Caco-2 (cell line): ENCODE data around the gene ZMYM3. TPM values are rescaled to one million over a fixed set of nuclear protein-coding genes. Genes with fewer than 3 reads are reported as not detected.
A peak's percentile ranks its signal among the peaks of the same experiment; 100 is the strongest.

Experiments
- BruUV-seq: library from RNA; stranded (reverse); fragments of 400-500 nt; replicated peaks from 2 replicates; lab custom pipeline; 2021; lab: Mats Ljungman, UMichigan
- CTCF ChIA-PET: fragments of 300-600 bp; sonication (Branson Sonifier 250); formaldehyde crosslinking; loops from one replicate; lab custom pipeline; 2022; ENCODE audit warnings: antibody characterized with exemption; lab: Charles Lee
- POLR2A ChIA-PET: fragments of 300-600 bp; sonication (Branson Sonifier 250); formaldehyde crosslinking; loops from one replicate; lab custom pipeline; 2022; ENCODE audit warnings: antibody characterized with exemption; lab: Charles Lee
- DNase-seq, 2 experiments: peaks; one replicate each; pipeline versions ENCODE4 v3.0.0 to v3.0.0-alpha.2; 2020 to 2022
- H3K27me3 ChIP-seq: replicated peaks from 2 replicates; pipeline ENCODE4 v1.6.0; 2011; ENCODE audit warnings: low read length; ENCODE audit not compliant: control insufficient read depth, insufficient read depth
- H3K36me3 ChIP-seq: 2 replicates; pipeline ENCODE4 v1.5.1; 2011; ENCODE audit warnings: low read length; ENCODE audit not compliant: control insufficient read depth, insufficient read depth
- H3K4me1 ChIP-seq: fragments of 250-450 bp; sonication (Bioruptor Pico); 2 replicates; pipeline ENCODE4 v1.5.1; 2020; ENCODE audit warnings: mild to moderate bottlenecking
- H3K4me3 ChIP-seq: 2 replicates; pipeline ENCODE4 v1.5.1; 2011; ENCODE audit warnings: low read depth, mild to moderate bottlenecking, control low read depth, low read length
- H3K9me3 ChIP-seq: fragments of 250-450 bp; sonication (Bioruptor Pico); 2 replicates; pipeline ENCODE4 v1.5.1; 2020; ENCODE audit warnings: mild to moderate bottlenecking, moderate library complexity
- H3K27ac Mint-ChIP-seq: one replicate; pipeline ENCODE4 v1.8.0; 2022; ENCODE audit warnings: mixed read lengths; ENCODE audit not compliant: unreplicated experiment
- H3K27me3 Mint-ChIP-seq: one replicate; pipeline ENCODE4 v1.8.0; 2022; ENCODE audit warnings: mixed read lengths; ENCODE audit not compliant: insufficient read depth, unreplicated experiment
- H3K36me3 Mint-ChIP-seq: one replicate; pipeline ENCODE4 v1.8.0; 2022; ENCODE audit warnings: mild to moderate bottlenecking, mixed read lengths; ENCODE audit not compliant: insufficient read depth, unreplicated experiment
- H3K4me1 Mint-ChIP-seq: one replicate; pipeline ENCODE4 v1.8.0; 2022; ENCODE audit warnings: low read depth, mixed read lengths; ENCODE audit not compliant: unreplicated experiment
- H3K4me3 Mint-ChIP-seq: one replicate; pipeline ENCODE4 v1.8.0; 2022; ENCODE audit warnings: mild to moderate bottlenecking, moderate library complexity, mixed read lengths; ENCODE audit not compliant: unreplicated experiment
- H3K9me3 Mint-ChIP-seq: one replicate; pipeline ENCODE4 v1.8.0; 2022; ENCODE audit warnings: mixed read lengths; ENCODE audit not compliant: unreplicated experiment
- intact Hi-C: fragments of 100-400 bp; cut with micrococcal nuclease; formaldehyde crosslinking; loops from one replicate; pipeline ENCODE4 v1.10.0; 2022; ENCODE audit not compliant: unreplicated experiment
- total RNA-seq: library from RNA; stranded (reverse); gene quantifications from 2 replicates; pipeline ENCODE4 v1.2.3, GENCODE V29; 2022
- TF ChIP-seq, protein P1 (sequence below), 2 experiments: fragments of 200-600 bp in 1 of 2; IDR thresholded peaks; 1 replicate in 1 of 2; 2 replicates in 1 of 2; pipeline versions ENCODE4 v1.5.1 to v1.8.0; 2011 to 2022; ENCODE audit warnings: antibody characterized with exemption in 1 of 2, control low read depth in 1 of 2, inconsistent platforms in 1 of 2, low read depth in 1 of 2, low read length in 1 of 2, mild to moderate bottlenecking in 1 of 2, moderate library complexity in 1 of 2; ENCODE audit not compliant: insufficient read depth in 1 of 2, severe bottlenecking in 1 of 2, unreplicated experiment in 1 of 2

Gene ZMYM3
- total RNA-seq, 1 experiment from 2014 or later = 55.1 TPM

DNA sequence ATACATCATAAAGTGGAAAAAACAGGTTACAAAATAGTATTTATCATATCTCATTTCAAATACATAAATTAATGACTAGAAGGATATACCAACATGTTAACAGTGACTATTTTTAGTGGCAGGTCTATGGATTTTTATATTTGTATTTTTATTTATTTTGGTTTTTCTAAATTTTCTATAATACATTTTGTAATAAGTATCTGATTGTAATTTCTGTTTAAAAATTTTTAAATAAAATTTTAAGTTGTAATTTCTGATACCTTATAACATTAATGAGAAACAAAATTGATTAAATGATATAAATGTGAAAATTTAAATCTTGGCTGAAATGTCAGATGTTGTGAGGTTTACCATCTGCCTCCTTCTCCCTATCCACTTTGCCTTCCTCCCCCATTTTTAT lies 32.0 kb upstream of the ZMYM3 start:
- H3K27me3 Mint-ChIP-seq = no peaks in the 10 kb centered on the region
- Histone ChIP-seq H3K9me3 (no peaks in the 10 kb centered on the region), H3K4me3 (no peak overlapping the region), H3K4me1 (0 out of 2 replicates have a peak, but pooled peaks cover 8% of the 10 kb centered on the region), H3K36me3 (no peaks in the 10 kb centered on the region), H3K27me3 (no peaks in the 10 kb centered on the region)
- H3K27ac Mint-ChIP-seq = no peak overlapping the region
- no peak for DNase-seq
- TF ChIP-seq, protein P1, sequence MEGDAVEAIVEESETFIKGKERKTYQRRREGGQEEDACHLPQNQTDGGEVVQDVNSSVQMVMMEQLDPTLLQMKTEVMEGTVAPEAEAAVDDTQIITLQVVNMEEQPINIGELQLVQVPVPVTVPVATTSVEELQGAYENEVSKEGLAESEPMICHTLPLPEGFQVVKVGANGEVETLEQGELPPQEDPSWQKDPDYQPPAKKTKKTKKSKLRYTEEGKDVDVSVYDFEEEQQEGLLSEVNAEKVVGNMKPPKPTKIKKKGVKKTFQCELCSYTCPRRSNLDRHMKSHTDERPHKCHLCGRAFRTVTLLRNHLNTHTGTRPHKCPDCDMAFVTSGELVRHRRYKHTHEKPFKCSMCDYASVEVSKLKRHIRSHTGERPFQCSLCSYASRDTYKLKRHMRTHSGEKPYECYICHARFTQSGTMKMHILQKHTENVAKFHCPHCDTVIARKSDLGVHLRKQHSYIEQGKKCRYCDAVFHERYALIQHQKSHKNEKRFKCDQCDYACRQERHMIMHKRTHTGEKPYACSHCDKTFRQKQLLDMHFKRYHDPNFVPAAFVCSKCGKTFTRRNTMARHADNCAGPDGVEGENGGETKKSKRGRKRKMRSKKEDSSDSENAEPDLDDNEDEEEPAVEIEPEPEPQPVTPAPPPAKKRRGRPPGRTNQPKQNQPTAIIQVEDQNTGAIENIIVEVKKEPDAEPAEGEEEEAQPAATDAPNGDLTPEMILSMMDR (IDR thresholded peaks at IDR 0.05; ENCODE audit: insufficient read depth in 1 of 2, low read depth in 1 of 2, low read length in 1 of 2, severe bottlenecking in 1 of 2, unreplicated experiment in 1 of 2) = no peak
- intact Hi-C loops = loop anchor here (5.0 to 10.0 kb wide), 2 partner anchors 71 to 81 kb away; partner anchors contain the start of gene TAF1
- H3K4me3 Mint-ChIP-seq = peak overlapping the region; percentile 98
- no TSS peak for BruUV-seq
- ChIA-PET CTCF (no interaction called here), POLR2A (no interaction called here)
- no peaks in the 10 kb centered on the region for H3K4me1 Mint-ChIP-seq
- no peaks in the 10 kb centered on the region for H3K9me3 Mint-ChIP-seq
- H3K36me3 Mint-ChIP-seq = peaks cover 61% of the 10 kb centered on the region

DNA sequence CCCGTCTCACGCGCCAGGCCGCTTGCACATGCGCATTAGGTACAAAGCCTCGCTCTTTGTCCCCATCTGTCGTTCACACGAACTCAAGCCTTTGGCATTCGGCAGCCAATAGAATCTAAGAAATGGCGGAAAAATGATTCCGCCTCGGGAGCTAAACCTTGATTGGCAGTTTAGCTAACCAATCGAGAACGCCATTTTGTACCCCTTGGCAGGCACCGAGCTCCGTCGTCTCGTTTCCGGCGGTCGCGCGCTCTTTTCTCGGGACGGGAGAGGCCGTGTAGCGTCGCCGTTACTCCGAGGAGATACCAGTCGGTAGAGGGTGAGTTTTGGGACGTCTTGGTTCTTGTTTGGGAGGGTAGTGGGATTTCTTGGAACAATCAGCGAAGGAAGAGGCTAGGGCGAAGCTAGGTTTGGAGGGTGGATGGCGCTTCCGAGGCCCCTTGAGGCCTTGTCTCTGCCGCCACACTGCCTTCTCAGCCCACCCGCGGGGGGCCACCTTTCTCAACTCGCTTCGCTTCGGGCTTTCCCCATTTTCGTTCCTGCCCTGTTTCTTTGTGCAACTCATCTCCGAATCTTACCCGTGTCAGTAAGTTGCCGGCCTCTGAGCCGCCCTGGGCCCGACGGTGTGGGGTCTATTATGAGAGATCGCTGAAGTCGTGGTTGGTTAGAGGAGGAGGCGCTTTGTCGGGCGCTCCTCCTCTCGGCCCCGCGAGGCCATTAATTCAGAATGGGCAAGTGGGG lies 29.6 kb upstream of the ZMYM3 start, which contains the start of gene NONO:
Gene NONO, plus strand, starts transcription at position 233 of the 741 bp plus-strand sequence. CDS start 7,003 bp downstream, outside the sequence.
- peak within 1 kb of the TSS; percentile 100 for H3K27ac Mint-ChIP-seq
- ChIA-PET CTCF (interaction anchor here (0.7 to 1.4 kb wide), 5 partner anchors 69 to 258 kb away, joined by 3 to 5 read pairs (median 5); partner anchors contain the start of gene TAF1), POLR2A (interaction anchor here (0.6 to 1.9 kb wide), 12 partner anchors 18 to 249 kb away, joined by 3 to 39 read pairs (median 4); partner anchors contain the start of genes GJB1, ITGB1BP2, OGT and TAF1)
- H3K4me3 ChIP-seq = peak within 1 kb of the TSS; percentile 38
- no peaks in the 10 kb centered on the region for H3K36me3 ChIP-seq
- DNase-seq = peak; percentile 93 to 96
- no peaks in the 10 kb centered on the region for H3K9me3 ChIP-seq
- H3K27me3 Mint-ChIP-seq = no peaks in the 10 kb centered on the region
- no peaks in the 10 kb centered on the region for H3K27me3 ChIP-seq
- H3K36me3 Mint-ChIP-seq = peaks cover 41% of the 10 kb centered on the region
- TF ChIP-seq, protein P1 (IDR thresholded peaks at IDR 0.05; ENCODE audit: insufficient read depth in 1 of 2, low read depth in 1 of 2, low read length in 1 of 2, severe bottlenecking in 1 of 2, unreplicated experiment in 1 of 2) = no peak
- no peaks in the 10 kb centered on the region for H3K4me1 Mint-ChIP-seq
- BruUV-seq = TSS peak; percentile 53
- 0 out of 2 replicates have a peak, but pooled peaks cover 8% of the 10 kb centered on the region for H3K4me1 ChIP-seq
- intact Hi-C loops = loop anchor here (1.0 to 10.0 kb wide), 3 partner anchors 28 to 101 kb away; no protein-coding TSS in a partner anchor
- H3K4me3 Mint-ChIP-seq = peak within 1 kb of the TSS; percentile 98
- peaks cover 10% of the 10 kb centered on the region for H3K9me3 Mint-ChIP-seq
